OCI-LY7 (cell line): ENCODE results near the gene SACS. TPM values are rescaled to one million over a fixed set of nuclear protein-coding genes. Genes with fewer than 3 reads are reported as not detected.
"Not testable (repeated sequence)": the region's sequence is repeated elsewhere in the genome, so short reads cannot be mapped to it uniquely, and the experiment has no call there.

Source experiments
- BruUV-seq: library from RNA; stranded (reverse); fragments of 400-500 nt; replicated peaks from 2 replicates; lab custom pipeline; 2021; lab: Mats Ljungman, UMichigan
- CTCF ChIA-PET: fragments of 300-600 bp; sonication (Branson Sonifier 250); formaldehyde crosslinking; loops from one replicate; lab custom pipeline; 2022; ENCODE audit warnings: antibody characterized with exemption; ENCODE audit not compliant: unreplicated experiment; lab: Charles Lee
- POLR2A ChIA-PET: fragments of 300-600 bp; sonication (Branson Sonifier 250); formaldehyde crosslinking; loops from one replicate; lab custom pipeline; 2022; ENCODE audit warnings: antibody characterized with exemption; lab: Charles Lee
- DNase-seq: peaks from one replicate; pipeline ENCODE4 v3.0.0-alpha.2; 2015; ENCODE audit warnings: low spot score
- H2AFZ ChIP-seq: fragments of 200-600 bp; sonication (generic), shearing (Covaris generic); 2 replicates; pipeline ENCODE4 v1.6.1; 2014; ENCODE audit warnings: mild to moderate bottlenecking, antibody characterized with exemption, low read length, moderate library complexity
- H3K27ac ChIP-seq: fragments of 200-600 bp; sonication (generic); 2 replicates; pipeline ENCODE4 v1.5.1; 2014; ENCODE audit warnings: mixed run types, low read depth, mild to moderate bottlenecking, moderate library complexity, low read length, inconsistent platforms; ENCODE audit not compliant: poor library complexity, severe bottlenecking
- H3K36me3 ChIP-seq: fragments of 200-600 bp; sonication (generic); 2 replicates; pipeline ENCODE4 v1.6.1; 2014; ENCODE audit warnings: mild to moderate bottlenecking, antibody characterized with exemption, low read length, moderate library complexity, mixed read lengths; ENCODE audit not compliant: insufficient read depth
- H3K4me1 ChIP-seq: fragments of 200-600 bp; sonication (generic); 2 replicates; pipeline ENCODE4 v1.5.1; 2014; ENCODE audit warnings: mild to moderate bottlenecking, low read length; ENCODE audit not compliant: insufficient read depth, poor library complexity, severe bottlenecking
- H3K4me2 ChIP-seq: fragments of 200-600 bp; sonication (generic); 2 replicates; pipeline ENCODE4 v1.6.1; 2014; ENCODE audit warnings: mild to moderate bottlenecking, low read length
- H3K4me3 ChIP-seq: fragments of 200-600 bp; sonication (generic); 2 replicates; pipeline ENCODE4 v1.5.1; 2014; ENCODE audit warnings: mild to moderate bottlenecking, low read depth, low read length; ENCODE audit not compliant: poor library complexity, severe bottlenecking
- H3K79me2 ChIP-seq: fragments of 200-600 bp; sonication (generic); 2 replicates; pipeline ENCODE4 v1.6.1; 2016; ENCODE audit warnings: low read depth, mild to moderate bottlenecking, low read length, moderate library complexity, mixed read lengths; ENCODE audit not compliant: insufficient read depth
- H3K9me2 ChIP-seq: fragments of 200-600 bp; sonication (generic); 2 replicates; pipeline ENCODE4 v1.6.1; 2016; ENCODE audit warnings: mild to moderate bottlenecking, low read length, mixed read lengths; ENCODE audit not compliant: insufficient read depth
- H3K9me3 ChIP-seq: fragments of 200-600 bp; sonication (generic); 2 replicates; pipeline ENCODE4 v1.6.1; 2014; ENCODE audit warnings: mild to moderate bottlenecking, mixed run types, low read length, mixed read lengths
- H4K20me1 ChIP-seq: fragments of 200-600 bp; sonication (generic); 2 replicates; pipeline ENCODE4 v1.6.1; 2014; ENCODE audit warnings: mild to moderate bottlenecking, antibody characterized with exemption, low read length, moderate library complexity, mixed read lengths; ENCODE audit not compliant: insufficient read depth
- EZH2phosphoT487 ChIP-seq: fragments of 200-600 bp; sonication (generic); IDR thresholded peaks from 2 replicates; pipeline ENCODE4 v1.6.1; 2018; ENCODE audit warnings: low read depth, borderline replicate concordance, mild to moderate bottlenecking, mixed run types, antibody characterized with exemption, low read length, moderate library complexity, mixed read lengths
- intact Hi-C: fragments of 100-400 bp; cut with micrococcal nuclease; formaldehyde crosslinking; loops from one replicate; pipeline ENCODE4 v1.10.0; 2022; ENCODE audit not compliant: unreplicated experiment
- total RNA-seq, 2 experiments: library from RNA; depleted of rRNA in 1 of 2; stranded (reverse); fragments of >200 nt in 1 of 2; shearing (Covaris generic) in 1 of 2; gene quantifications; 2 replicates each; pipeline ENCODE4 v1.2.3, GENCODE V29; 2014 to 2022
- TF ChIP-seq, protein P1 (sequence below): fragments of 200-600 bp; sonication (generic); conservative IDR thresholded peaks from 2 replicates; pipeline ENCODE4 v1.5.1; 2014; ENCODE audit warnings: mild to moderate bottlenecking, antibody characterized with exemption, low read length, moderate library complexity, mixed read lengths

Gene SACS
- total RNA-seq, 2 experiments from 2014 or later = 9.8 to 22.6 TPM

DNA sequence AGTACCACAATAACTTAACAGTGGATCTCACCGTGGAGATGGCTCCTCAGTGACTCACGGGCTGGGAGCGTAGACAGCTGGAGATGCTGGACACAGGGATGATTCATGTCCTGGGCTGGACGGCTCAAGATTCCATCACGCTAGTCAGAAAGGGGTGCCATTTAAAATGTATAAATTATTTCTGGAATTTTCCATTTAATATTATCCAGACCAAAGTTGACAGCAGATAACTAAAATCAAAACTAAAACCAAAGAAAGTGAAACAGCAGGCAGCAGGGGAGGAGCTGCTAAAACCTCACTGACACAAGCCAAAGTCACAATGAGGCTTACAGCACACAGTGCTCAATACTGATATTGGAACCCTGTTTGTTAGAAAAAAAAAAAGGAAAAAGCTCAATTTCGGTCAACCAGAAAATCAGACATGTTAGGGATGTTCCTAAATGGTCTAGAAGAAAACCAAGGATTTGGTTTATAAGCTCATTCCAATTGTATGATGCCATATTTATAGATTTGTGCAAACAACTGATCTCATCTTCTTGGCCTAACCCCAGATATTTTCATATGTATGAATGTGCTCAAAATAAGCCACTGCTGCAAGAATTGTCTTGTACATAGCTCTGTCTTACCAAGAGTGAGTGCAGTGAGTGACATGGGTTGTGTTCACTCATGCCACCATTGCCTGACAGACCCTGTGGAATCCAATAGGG is 111.8 kb downstream of the SACS start:
- no peaks in the 10 kb centered on the region for H3K9me2 ChIP-seq
- TF ChIP-seq EZH2phosphoT487 = no peak
- TF ChIP-seq, protein P1, sequence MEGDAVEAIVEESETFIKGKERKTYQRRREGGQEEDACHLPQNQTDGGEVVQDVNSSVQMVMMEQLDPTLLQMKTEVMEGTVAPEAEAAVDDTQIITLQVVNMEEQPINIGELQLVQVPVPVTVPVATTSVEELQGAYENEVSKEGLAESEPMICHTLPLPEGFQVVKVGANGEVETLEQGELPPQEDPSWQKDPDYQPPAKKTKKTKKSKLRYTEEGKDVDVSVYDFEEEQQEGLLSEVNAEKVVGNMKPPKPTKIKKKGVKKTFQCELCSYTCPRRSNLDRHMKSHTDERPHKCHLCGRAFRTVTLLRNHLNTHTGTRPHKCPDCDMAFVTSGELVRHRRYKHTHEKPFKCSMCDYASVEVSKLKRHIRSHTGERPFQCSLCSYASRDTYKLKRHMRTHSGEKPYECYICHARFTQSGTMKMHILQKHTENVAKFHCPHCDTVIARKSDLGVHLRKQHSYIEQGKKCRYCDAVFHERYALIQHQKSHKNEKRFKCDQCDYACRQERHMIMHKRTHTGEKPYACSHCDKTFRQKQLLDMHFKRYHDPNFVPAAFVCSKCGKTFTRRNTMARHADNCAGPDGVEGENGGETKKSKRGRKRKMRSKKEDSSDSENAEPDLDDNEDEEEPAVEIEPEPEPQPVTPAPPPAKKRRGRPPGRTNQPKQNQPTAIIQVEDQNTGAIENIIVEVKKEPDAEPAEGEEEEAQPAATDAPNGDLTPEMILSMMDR = no peak
- no peaks in the 10 kb centered on the region for H3K36me3 ChIP-seq
- no peaks in the 10 kb centered on the region for H3K9me3 ChIP-seq
- no peak overlapping the region for H2AFZ ChIP-seq
- no peak overlapping the region for H3K4me3 ChIP-seq
- ChIA-PET CTCF (no interaction called here), POLR2A (no interaction called here)
- intact Hi-C loops = no loop called here
- H3K4me2 ChIP-seq = no peak overlapping the region
- H4K20me1 ChIP-seq = no peaks in the 10 kb centered on the region
- H3K27ac ChIP-seq = no peak overlapping the region
- no peaks in the 10 kb centered on the region for H3K4me1 ChIP-seq
- no TSS peak for BruUV-seq
- DNase-seq = no peak
- H3K79me2 ChIP-seq = no peaks in the 10 kb centered on the region

DNA sequence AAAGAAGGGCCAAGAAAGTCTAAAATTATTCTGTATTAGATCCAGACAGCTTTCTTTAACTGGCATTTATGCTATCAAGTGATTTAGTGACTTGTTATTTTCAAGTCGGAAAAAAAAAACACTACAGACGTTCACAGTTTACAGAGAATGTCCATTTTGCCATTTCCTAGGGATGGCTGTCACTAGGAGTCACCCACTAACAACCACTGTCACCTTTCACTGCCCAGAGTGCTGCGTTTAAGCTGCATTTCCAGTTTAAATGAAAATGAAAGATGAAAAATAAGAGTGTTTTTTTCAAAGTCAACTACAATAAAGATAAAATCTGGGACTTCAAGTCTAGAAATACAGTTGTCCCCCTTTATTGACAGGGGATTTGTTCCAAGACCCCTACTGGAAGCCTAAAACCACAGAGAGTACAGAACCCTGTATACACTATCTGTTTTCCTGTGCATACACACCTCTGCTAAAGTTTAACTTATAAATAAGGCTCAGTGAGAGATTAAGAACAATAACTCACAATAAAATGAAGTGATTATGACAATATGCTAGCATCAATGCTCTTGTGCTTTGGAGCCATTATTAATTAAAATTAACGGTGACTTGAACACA is 112.5 kb downstream of the SACS start:
- no peaks in the 10 kb centered on the region for H4K20me1 ChIP-seq
- POLR2A ChIA-PET = interaction anchor here (0.6 kb wide), 1 partner anchor 578 kb away, joined by 4 read pairs; no protein-coding TSS in a partner anchor
- no peaks in the 10 kb centered on the region for H3K36me3 ChIP-seq
- no peak overlapping the region for H3K4me3 ChIP-seq
- TF ChIP-seq EZH2phosphoT487 = no peak
- TF ChIP-seq, protein P1 = no peak
- no peak for DNase-seq
- no peak overlapping the region for H2AFZ ChIP-seq
- H3K27ac ChIP-seq = no peak overlapping the region
- CTCF ChIA-PET = no interaction called here
- H3K9me3 ChIP-seq = no peaks in the 10 kb centered on the region
- intact Hi-C loops = no loop called here
- H3K9me2 ChIP-seq = no peaks in the 10 kb centered on the region
- H3K4me2 ChIP-seq = no peak overlapping the region
- no TSS peak for BruUV-seq
- no peaks in the 10 kb centered on the region for H3K79me2 ChIP-seq
- no peaks in the 10 kb centered on the region for H3K4me1 ChIP-seq

DNA sequence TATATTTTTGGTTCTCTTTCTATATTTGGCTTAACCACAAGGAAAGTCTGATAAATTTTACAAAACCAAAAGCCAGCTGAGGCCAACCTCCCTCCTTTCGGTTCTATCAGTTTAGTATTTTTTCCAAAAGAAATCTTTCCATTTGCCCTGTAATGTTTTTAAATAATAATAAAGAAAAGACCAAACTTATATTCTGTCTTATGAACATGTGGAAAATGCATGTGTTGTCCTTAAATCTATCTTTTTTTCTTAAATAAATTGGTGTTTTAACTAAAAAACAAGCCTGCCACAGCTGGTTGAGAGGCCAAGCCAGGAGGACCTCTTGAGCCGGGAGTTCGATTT is 113.6 kb downstream of the SACS start:
- no TSS peak for BruUV-seq
- intact Hi-C loops = no loop called here

DNA sequence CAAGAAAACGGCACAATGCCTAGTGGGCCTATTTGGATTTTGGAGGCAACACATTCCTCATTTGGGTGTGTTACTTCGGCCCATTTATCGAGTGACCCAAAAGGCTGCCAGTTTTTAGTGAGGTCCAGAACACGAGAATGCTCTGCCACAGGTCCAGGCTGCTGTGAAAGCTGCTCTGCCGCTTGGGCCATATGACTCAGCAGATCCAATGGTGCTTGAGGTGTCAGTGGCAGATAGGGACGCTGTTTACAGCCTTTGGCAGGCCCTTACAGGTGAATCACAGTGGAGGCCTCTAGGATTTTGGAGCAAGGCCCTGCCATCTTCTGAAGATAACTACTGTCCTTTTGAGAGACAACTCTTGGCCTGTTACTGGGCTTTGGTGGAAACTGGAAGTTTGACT is 118.7 kb downstream of the SACS start:
- intact Hi-C loops, DNase-seq, POLR2A ChIA-PET, H3K4me3 ChIP-seq, H3K4me2 ChIP-seq, BruUV-seq, H4K20me1 ChIP-seq, H3K36me3 ChIP-seq, H3K9me3 ChIP-seq, H2AFZ ChIP-seq, CTCF ChIA-PET, H3K4me1 ChIP-seq, H3K27ac ChIP-seq, H3K79me2 ChIP-seq, H3K9me2 ChIP-seq: not testable (repeated sequence)

More for the DNA sequence above, 113.6 kb downstream of the SACS start:
- H3K9me2 ChIP-seq = no peaks in the 10 kb centered on the region
- ChIA-PET CTCF (no interaction called here), POLR2A (no interaction called here)
- H4K20me1 ChIP-seq = no peaks in the 10 kb centered on the region
- no peaks in the 10 kb centered on the region for H3K36me3 ChIP-seq
- H3K27ac ChIP-seq = no peak overlapping the region
- no peaks in the 10 kb centered on the region for H3K79me2 ChIP-seq
- no peak overlapping the region for H3K4me3 ChIP-seq
- no peaks in the 10 kb centered on the region for H3K9me3 ChIP-seq
- no peak overlapping the region for H2AFZ ChIP-seq
- TF ChIP-seq, protein P1 = 0 out of 2 replicates have a peak, but pooled peaks have one; percentile 9
- TF ChIP-seq EZH2phosphoT487 = no peak
- H3K4me2 ChIP-seq = no peak overlapping the region
- no peak for DNase-seq
- no peaks in the 10 kb centered on the region for H3K4me1 ChIP-seq
